ENCODE results near the gene AFF1. TPM values are rescaled to one million over a fixed set of nuclear protein-coding genes. Genes with fewer than 3 reads are reported as not detected.

AFF1 gene
- total RNA-seq, 6 experiments from 2014 or later = 23.8 to 39.6 (median 34.9) TPM

DNA sequence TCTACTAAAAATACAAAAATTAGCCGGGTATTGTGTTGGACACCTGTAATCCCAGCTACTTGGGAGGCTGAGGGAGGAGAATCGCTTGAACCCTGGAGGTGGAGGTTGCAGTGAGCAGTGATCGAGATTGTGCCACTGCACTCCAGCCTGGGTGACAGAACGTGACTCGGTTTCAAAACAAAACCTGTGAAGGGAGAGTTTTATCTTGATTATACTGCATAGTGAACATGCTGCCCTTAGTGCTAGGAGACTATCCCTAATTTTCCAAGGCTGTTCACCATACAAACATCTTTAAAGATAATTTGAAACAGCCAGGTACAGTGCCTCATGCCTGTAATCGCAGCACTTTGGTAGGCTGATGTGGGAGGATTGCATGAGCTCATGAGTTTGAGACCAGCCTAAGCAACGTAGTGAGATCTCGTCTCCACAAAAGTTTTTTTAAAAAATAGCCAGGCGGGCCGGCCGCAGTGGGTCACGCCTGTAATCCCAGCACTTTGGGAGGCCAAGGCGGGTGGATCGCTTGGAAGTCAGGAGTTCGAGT, 6.2 kb downstream of the AFF1 start:
- intact Hi-C loops (cut with DNase I) = no loop called here
- Histone ChIP-seq H3K9me3 (no peaks in the 10 kb centered on the region), H3K27me3 (no peaks in the 10 kb centered on the region), H3K4me1 (peaks cover 0 to 60% (median 28%) of the 10 kb centered on the region in 4 donors), H3K27ac (peak overlapping the region in 2 of 3 donors; percentile 41 to 48), H3K36me3 (no peaks in the 10 kb centered on the region), H3K4me3 (no peak overlapping the region)
- no peak for DNase-seq
- no peak for ATAC-seq
- WGBS (ENCODE audit: insufficient coverage, low coverage, low lambda C conversion rate, missing lambda C conversion rate) = 94% methylated on average over 11 of the region's 15 CpGs
- no peak for TF ChIP-seq POLR2A (IDR thresholded peaks at IDR 0.05)
- TF ChIP-seq, protein P1, sequence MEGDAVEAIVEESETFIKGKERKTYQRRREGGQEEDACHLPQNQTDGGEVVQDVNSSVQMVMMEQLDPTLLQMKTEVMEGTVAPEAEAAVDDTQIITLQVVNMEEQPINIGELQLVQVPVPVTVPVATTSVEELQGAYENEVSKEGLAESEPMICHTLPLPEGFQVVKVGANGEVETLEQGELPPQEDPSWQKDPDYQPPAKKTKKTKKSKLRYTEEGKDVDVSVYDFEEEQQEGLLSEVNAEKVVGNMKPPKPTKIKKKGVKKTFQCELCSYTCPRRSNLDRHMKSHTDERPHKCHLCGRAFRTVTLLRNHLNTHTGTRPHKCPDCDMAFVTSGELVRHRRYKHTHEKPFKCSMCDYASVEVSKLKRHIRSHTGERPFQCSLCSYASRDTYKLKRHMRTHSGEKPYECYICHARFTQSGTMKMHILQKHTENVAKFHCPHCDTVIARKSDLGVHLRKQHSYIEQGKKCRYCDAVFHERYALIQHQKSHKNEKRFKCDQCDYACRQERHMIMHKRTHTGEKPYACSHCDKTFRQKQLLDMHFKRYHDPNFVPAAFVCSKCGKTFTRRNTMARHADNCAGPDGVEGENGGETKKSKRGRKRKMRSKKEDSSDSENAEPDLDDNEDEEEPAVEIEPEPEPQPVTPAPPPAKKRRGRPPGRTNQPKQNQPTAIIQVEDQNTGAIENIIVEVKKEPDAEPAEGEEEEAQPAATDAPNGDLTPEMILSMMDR (IDR thresholded peaks at IDR 0.05) = no peak

DNA sequence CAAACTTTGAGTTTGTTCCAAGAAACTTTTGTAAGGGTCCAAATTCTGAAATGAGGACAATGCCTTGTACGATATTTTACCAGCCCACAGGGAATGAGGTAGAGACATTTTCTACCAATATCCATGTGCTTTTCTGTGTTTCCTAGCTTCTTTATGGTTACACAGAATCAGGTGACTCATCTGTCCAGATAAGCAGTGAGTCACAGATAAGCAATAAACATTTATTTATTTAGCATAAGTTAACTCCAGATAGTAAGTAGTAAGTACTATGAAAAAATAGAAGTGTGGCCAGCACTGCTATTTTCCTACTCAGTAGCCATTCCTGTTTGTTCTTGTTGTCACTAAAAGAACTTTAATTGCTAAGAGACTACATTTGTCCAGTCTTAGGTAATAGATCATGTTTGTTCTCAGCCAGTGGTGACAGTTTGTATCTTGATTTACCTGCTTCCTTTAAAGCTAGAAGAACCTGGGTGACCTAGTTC, 7.4 kb downstream of the AFF1 start:
- ATAC-seq = peak in 3 of 4 donors; percentile 11 to 55 (median 39)
- DNase-seq = no peak
- intact Hi-C loops (cut with DNase I) = no loop called here
- no peaks in the 10 kb centered on the region for H3K27me3 ChIP-seq
- no peak for TF ChIP-seq POLR2A (IDR thresholded peaks at IDR 0.05)
- TF ChIP-seq, protein P1 (IDR thresholded peaks at IDR 0.05) = no peak
- no peaks in the 10 kb centered on the region for H3K36me3 ChIP-seq
- H3K4me3 ChIP-seq = no peak overlapping the region
- peaks cover 0 to 55% (median 25%) of the 10 kb centered on the region in 4 donors for H3K4me1 ChIP-seq
- H3K9me3 ChIP-seq = no peaks in the 10 kb centered on the region
- WGBS (ENCODE audit: insufficient coverage, low coverage, low lambda C conversion rate, missing lambda C conversion rate) = 23% methylated on average over 1 of the region's 1 CpG
- no peak overlapping the region for H3K27ac ChIP-seq

DNA sequence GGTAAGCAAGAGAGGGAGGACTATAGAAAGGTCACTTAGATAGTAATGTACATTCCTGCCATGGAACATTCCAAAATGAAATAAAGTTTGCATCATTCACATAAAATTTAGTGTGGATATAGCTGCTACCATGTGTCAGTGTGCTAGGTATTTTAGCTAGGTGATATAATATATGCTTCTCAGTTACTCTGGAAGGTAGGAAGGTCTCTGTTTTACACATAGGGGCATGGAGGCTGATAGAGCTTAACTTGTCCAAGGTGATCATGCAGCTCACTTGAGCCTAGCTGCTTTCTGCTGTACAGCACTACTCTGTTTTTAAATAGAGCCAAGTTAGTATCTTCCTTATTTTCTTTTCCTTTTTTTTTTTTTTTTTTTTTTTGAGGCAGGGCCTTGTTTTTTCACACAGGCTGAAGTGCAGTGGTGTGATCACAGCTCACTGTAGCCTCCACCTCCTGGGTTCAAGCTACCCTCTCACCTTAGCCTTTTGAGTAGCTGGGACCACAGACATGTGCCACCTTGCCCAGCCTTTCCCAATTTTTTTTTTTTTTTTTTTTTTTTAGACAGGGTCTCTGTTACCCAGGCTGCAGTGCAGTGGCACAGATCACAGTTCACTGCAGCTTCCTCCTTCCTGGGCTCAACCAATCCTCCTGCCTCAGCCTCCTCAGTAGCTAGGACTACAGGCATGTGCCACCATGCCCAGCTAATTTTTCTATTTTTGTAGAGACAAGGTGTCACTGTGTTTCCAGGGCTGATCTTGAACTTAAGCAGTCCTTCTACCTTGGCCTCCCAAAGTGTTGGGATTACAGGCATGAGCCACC, 10.4 kb downstream of the AFF1 start:
- peaks cover 0 to 34% (median 8%) of the 10 kb centered on the region in 4 donors for H3K4me1 ChIP-seq
- H3K27me3 ChIP-seq = no peaks in the 10 kb centered on the region
- peak in 2 of 4 donors; percentile 31 for ATAC-seq
- no peak for TF ChIP-seq POLR2A (IDR thresholded peaks at IDR 0.05)
- TF ChIP-seq, protein P1 (IDR thresholded peaks at IDR 0.05) = no peak
- no peaks in the 10 kb centered on the region for H3K36me3 ChIP-seq
- intact Hi-C loops (cut with DNase I) = no loop called here
- H3K9me3 ChIP-seq = no peaks in the 10 kb centered on the region
- DNase-seq = no peak
- H3K4me3 ChIP-seq = no peak overlapping the region
- H3K27ac ChIP-seq = no peak overlapping the region

DNA sequence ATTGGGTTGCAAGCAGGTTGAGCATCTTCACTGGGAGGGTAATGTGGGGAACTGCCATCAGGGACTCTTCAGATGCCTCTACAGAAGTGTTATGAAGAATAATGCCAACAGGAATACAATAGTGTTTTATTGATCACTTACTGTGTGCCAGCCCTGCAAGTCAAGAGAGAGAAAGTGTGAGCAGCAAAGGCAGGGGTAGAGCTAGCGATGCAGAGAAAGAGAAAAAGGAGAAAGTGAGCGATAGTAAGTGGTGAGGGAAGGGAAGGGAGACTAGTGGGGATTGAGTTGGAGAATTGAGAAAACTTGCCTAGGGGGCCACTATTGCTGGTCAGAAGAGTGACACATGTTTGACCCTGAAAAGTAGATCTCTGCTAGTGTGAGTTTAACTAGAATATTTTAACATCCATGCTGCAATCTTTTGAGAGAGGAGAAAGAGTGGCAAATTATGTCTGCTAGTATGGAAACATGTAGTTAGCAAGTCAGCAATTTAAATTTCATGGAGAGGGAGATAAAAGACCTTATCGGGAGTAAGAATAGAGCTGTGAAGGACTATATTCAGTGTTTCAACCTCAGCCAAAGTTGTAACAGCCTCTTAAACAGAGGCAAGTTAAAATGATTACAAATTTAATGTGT, 12.2 kb downstream of the AFF1 start:
- ATAC-seq (no peak), DNase-seq (no peak)
- TF ChIP-seq POLR2A (IDR thresholded peaks at IDR 0.05) = no peak
- TF ChIP-seq, protein P1 (IDR thresholded peaks at IDR 0.05) = no peak
- H3K27ac ChIP-seq = no peak overlapping the region
- peaks cover 0 to 17% (median 3%) of the 10 kb centered on the region in 4 donors for H3K4me1 ChIP-seq
- no peaks in the 10 kb centered on the region for H3K9me3 ChIP-seq
- no peak overlapping the region for H3K4me3 ChIP-seq
- H3K36me3 ChIP-seq = no peaks in the 10 kb centered on the region
- no peaks in the 10 kb centered on the region for H3K27me3 ChIP-seq
- 70% methylated on average over 3 of the region's 3 CpGs for WGBS (ENCODE audit: insufficient coverage, low coverage, low lambda C conversion rate, missing lambda C conversion rate)
- intact Hi-C loops (cut with DNase I) = no loop called here
